ENCODE results near the gene MSI2. TPM values are rescaled to one million over a fixed set of nuclear protein-coding genes. Genes with fewer than 3 reads are reported as not detected.

Gene MSI2
- total and polyA plus RNA-seq, 9 of the 15 experiments (the other 6 are each of a cell fraction or from before 2014, with no cell fraction given): 4.6 to 61.8 (median 42.4) TPM

GRCh38 chr17:57379237-57379894, 123.0 kb downstream of the MSI2 start (continued):
- TF ChIP-seq, protein P1, sequence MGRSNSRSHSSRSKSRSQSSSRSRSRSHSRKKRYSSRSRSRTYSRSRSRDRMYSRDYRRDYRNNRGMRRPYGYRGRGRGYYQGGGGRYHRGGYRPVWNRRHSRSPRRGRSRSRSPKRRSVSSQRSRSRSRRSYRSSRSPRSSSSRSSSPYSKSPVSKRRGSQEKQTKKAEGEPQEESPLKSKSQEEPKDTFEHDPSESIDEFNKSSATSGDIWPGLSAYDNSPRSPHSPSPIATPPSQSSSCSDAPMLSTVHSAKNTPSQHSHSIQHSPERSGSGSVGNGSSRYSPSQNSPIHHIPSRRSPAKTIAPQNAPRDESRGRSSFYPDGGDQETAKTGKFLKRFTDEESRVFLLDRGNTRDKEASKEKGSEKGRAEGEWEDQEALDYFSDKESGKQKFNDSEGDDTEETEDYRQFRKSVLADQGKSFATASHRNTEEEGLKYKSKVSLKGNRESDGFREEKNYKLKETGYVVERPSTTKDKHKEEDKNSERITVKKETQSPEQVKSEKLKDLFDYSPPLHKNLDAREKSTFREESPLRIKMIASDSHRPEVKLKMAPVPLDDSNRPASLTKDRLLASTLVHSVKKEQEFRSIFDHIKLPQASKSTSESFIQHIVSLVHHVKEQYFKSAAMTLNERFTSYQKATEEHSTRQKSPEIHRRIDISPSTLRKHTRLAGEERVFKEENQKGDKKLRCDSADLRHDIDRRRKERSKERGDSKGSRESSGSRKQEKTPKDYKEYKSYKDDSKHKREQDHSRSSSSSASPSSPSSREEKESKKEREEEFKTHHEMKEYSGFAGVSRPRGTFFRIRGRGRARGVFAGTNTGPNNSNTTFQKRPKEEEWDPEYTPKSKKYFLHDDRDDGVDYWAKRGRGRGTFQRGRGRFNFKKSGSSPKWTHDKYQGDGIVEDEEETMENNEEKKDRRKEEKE (IDR thresholded peaks at IDR 0.05; ENCODE audit: borderline replicate concordance in 1 of 2, control insufficient read depth in 1 of 2, low read depth in 2 of 2, low read length in 1 of 2): no peak
- TF ChIP-seq ZNF274 (IDR thresholded peaks at IDR 0.05; ENCODE audit: borderline replicate concordance, low read depth, low read length) (peak; percentile 38; the same call in 1 of the 2 replicates), TBL1XR1 (IDR thresholded peaks at IDR 0.05; ENCODE audit: low read length in 2 of 2) (peak in 1 of 2 experiments; percentile 77; a peak in 2 of 4 replicates), THAP12 (CRISPR knock-in tag; IDR thresholded peaks at IDR 0.05) (no peak), STAT5B (CRISPR knock-in tag; IDR thresholded peaks at IDR 0.05) (no peak), PHF8 (IDR thresholded peaks at IDR 0.05; ENCODE audit: borderline replicate concordance, low read length) (no peak), ASH1L (IDR thresholded peaks at IDR 0.05; ENCODE audit: borderline replicate concordance, low read depth, partially characterized antibody) (no peak), RUNX1 (IDR thresholded peaks at IDR 0.05; ENCODE audit: low read depth) (no peak), USF2 (CRISPR knock-in tag; IDR thresholded peaks at IDR 0.05) (no peak), XRCC3 (IDR thresholded peaks at IDR 0.05) (no peak), RBM17 (IDR thresholded peaks at IDR 0.05; ENCODE audit: borderline replicate concordance, low read depth, low read length) (no peak), PRPF4 (IDR thresholded peaks at IDR 0.05; ENCODE audit: insufficient read depth, low read depth, low read length, poor library complexity, severe bottlenecking) (no peak), POLR3G (IDR thresholded peaks at IDR 0.05; ENCODE audit: extremely low read depth, insufficient read length, insufficient replicate concordance) (no peak), TAL1 (IDR thresholded peaks at IDR 0.05) (peak; percentile 94)
- TF ChIP-seq, protein P2, sequence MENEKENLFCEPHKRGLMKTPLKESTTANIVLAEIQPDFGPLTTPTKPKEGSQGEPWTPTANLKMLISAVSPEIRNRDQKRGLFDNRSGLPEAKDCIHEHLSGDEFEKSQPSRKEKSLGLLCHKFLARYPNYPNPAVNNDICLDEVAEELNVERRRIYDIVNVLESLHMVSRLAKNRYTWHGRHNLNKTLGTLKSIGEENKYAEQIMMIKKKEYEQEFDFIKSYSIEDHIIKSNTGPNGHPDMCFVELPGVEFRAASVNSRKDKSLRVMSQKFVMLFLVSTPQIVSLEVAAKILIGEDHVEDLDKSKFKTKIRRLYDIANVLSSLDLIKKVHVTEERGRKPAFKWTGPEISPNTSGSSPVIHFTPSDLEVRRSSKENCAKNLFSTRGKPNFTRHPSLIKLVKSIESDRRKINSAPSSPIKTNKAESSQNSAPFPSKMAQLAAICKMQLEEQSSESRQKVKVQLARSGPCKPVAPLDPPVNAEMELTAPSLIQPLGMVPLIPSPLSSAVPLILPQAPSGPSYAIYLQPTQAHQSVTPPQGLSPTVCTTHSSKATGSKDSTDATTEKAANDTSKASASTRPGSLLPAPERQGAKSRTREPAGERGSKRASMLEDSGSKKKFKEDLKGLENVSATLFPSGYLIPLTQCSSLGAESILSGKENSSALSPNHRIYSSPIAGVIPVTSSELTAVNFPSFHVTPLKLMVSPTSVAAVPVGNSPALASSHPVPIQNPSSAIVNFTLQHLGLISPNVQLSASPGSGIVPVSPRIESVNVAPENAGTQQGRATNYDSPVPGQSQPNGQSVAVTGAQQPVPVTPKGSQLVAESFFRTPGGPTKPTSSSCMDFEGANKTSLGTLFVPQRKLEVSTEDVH (IDR thresholded peaks at IDR 0.05; ENCODE audit: low read depth, partially characterized antibody): no peak

Data from K562 (cell line).